Measurements from ENCODE around the gene TMEM272. TPM values are rescaled to one million over a fixed set of nuclear protein-coding genes. Genes with fewer than 3 reads are reported as not detected.

The TMEM272 gene
- total RNA-seq, 1 experiment from 2014 or later, result 0.14 TPM

GRCh38 chr13:51801631-51802099 lies 43.3 kb downstream of the TMEM272 start:
- H3K36me3 ChIP-seq (ENCODE audit: control insufficient read depth, insufficient read depth, low read length), result no peaks in the 10 kb centered on the region; the same call in 1 of the 2 replicates
- no TSS peak for BruUV-seq (replicated peaks)
- no peak overlapping the region for H3K27ac Mint-ChIP-seq (ENCODE audit: unreplicated experiment)

GRCh38 chr13:51800486-51800885 lies 44.5 kb downstream of the TMEM272 start:
- TF ChIP-seq, protein P1, sequence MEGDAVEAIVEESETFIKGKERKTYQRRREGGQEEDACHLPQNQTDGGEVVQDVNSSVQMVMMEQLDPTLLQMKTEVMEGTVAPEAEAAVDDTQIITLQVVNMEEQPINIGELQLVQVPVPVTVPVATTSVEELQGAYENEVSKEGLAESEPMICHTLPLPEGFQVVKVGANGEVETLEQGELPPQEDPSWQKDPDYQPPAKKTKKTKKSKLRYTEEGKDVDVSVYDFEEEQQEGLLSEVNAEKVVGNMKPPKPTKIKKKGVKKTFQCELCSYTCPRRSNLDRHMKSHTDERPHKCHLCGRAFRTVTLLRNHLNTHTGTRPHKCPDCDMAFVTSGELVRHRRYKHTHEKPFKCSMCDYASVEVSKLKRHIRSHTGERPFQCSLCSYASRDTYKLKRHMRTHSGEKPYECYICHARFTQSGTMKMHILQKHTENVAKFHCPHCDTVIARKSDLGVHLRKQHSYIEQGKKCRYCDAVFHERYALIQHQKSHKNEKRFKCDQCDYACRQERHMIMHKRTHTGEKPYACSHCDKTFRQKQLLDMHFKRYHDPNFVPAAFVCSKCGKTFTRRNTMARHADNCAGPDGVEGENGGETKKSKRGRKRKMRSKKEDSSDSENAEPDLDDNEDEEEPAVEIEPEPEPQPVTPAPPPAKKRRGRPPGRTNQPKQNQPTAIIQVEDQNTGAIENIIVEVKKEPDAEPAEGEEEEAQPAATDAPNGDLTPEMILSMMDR (IDR thresholded peaks at IDR 0.05; ENCODE audit: insufficient read depth in 1 of 2, low read depth in 1 of 2, low read length in 1 of 2, severe bottlenecking in 1 of 2, unreplicated experiment in 1 of 2), result no peak
- CTCF ChIA-PET, result interaction anchor here (0.5 kb wide), 1 partner anchor 881 kb away, joined by 3 read pairs; no protein-coding TSS in a partner anchor
- peaks cover 19% of the 10 kb centered on the region for H3K36me3 Mint-ChIP-seq (ENCODE audit: insufficient read depth, unreplicated experiment)
- POLR2A ChIA-PET, result interaction anchor here (0.9 kb wide), 1 partner anchor 347 kb away, joined by 3 read pairs; no protein-coding TSS in a partner anchor
- H3K36me3 ChIP-seq (ENCODE audit: control insufficient read depth, insufficient read depth, low read length), result no peaks in the 10 kb centered on the region; the same call in 1 of the 2 replicates
- H3K27me3 Mint-ChIP-seq (ENCODE audit: insufficient read depth, unreplicated experiment), result no peaks in the 10 kb centered on the region
- H3K27ac Mint-ChIP-seq (ENCODE audit: unreplicated experiment), result no peak overlapping the region
- peaks cover 9% of the 10 kb centered on the region for H3K4me1 Mint-ChIP-seq (ENCODE audit: low read depth, unreplicated experiment)
- no peaks in the 10 kb centered on the region for H3K27me3 ChIP-seq (replicated peaks; ENCODE audit: control insufficient read depth, insufficient read depth, low read length)
- H3K9me3 Mint-ChIP-seq (ENCODE audit: unreplicated experiment), result no peaks in the 10 kb centered on the region
- no peaks in the 10 kb centered on the region for H3K9me3 ChIP-seq
- intact Hi-C loops (cut with micrococcal nuclease; ENCODE audit: unreplicated experiment), result loop anchor here (5.0 to 10.0 kb wide), 2 partner anchors 68 to 654 kb away; partner anchors contain the start of genes CKAP2 and VPS36
- no peak overlapping the region for H3K4me3 ChIP-seq (ENCODE audit: low read depth, low read length)
- H3K4me3 Mint-ChIP-seq (ENCODE audit: unreplicated experiment), result no peak overlapping the region
- H3K4me1 ChIP-seq, result peaks cover 8% of the 10 kb centered on the region; the same call in 1 of the 2 replicates
- no peak for DNase-seq
- no TSS peak for BruUV-seq (replicated peaks)

More at GRCh38 chr13:51801631-51802099, 43.3 kb downstream of the TMEM272 start:
- intact Hi-C loops (cut with micrococcal nuclease; ENCODE audit: unreplicated experiment), result loop anchor here (5.0 to 10.0 kb wide), 2 partner anchors 69 to 653 kb away; partner anchors contain the start of genes CKAP2 and VPS36
- no peaks in the 10 kb centered on the region for H3K27me3 Mint-ChIP-seq (ENCODE audit: insufficient read depth, unreplicated experiment)
- DNase-seq, result no peak
- Histone ChIP-seq H3K4me3 (ENCODE audit: low read depth, low read length) (no peak overlapping the region), H3K4me1 (peaks cover 8% of the 10 kb centered on the region; the same call in 1 of the 2 replicates), H3K27me3 (replicated peaks; ENCODE audit: control insufficient read depth, insufficient read depth, low read length) (no peaks in the 10 kb centered on the region), H3K9me3 (no peaks in the 10 kb centered on the region)
- TF ChIP-seq, protein P1 (IDR thresholded peaks at IDR 0.05; ENCODE audit: insufficient read depth in 1 of 2, low read depth in 1 of 2, low read length in 1 of 2, severe bottlenecking in 1 of 2, unreplicated experiment in 1 of 2), result no peak
- no peaks in the 10 kb centered on the region for H3K9me3 Mint-ChIP-seq (ENCODE audit: unreplicated experiment)
- ChIA-PET CTCF (no interaction called here), POLR2A (no interaction called here)
- H3K4me3 Mint-ChIP-seq (ENCODE audit: unreplicated experiment), result no peak overlapping the region
- H3K4me1 Mint-ChIP-seq (ENCODE audit: low read depth, unreplicated experiment), result peaks cover 9% of the 10 kb centered on the region
- peaks cover 17% of the 10 kb centered on the region for H3K36me3 Mint-ChIP-seq (ENCODE audit: insufficient read depth, unreplicated experiment)

- Histone ChIP-seq H3K9me3 (no peaks in the 10 kb centered on the region), H3K4me3 (ENCODE audit: low read depth, low read length) (no peak overlapping the region), H3K36me3 (ENCODE audit: control insufficient read depth, insufficient read depth, low read length) (no peaks in the 10 kb centered on the region; the same call in 1 of the 2 replicates), H3K4me1 (peaks cover 8% of the 10 kb centered on the region; the same call in 1 of the 2 replicates), H3K27me3 (replicated peaks; ENCODE audit: control insufficient read depth, insufficient read depth, low read length) (no peaks in the 10 kb centered on the region)
- TF ChIP-seq, protein P1 (IDR thresholded peaks at IDR 0.05; ENCODE audit: insufficient read depth in 1 of 2, low read depth in 1 of 2, low read length in 1 of 2, severe bottlenecking in 1 of 2, unreplicated experiment in 1 of 2), result no peak
- H3K27me3 Mint-ChIP-seq (ENCODE audit: insufficient read depth, unreplicated experiment), result no peaks in the 10 kb centered on the region
- no peak overlapping the region for H3K4me3 Mint-ChIP-seq (ENCODE audit: unreplicated experiment)
- no peaks in the 10 kb centered on the region for H3K9me3 Mint-ChIP-seq (ENCODE audit: unreplicated experiment)
- DNase-seq, result no peak
- no peak overlapping the region for H3K27ac Mint-ChIP-seq (ENCODE audit: unreplicated experiment)
- CTCF ChIA-PET, result no interaction called here
- no peaks in the 10 kb centered on the region for H3K4me1 Mint-ChIP-seq (ENCODE audit: low read depth, unreplicated experiment)
- POLR2A ChIA-PET, result interaction anchor here (0.5 to 2.1 kb wide), 2 partner anchors 346 to 443 kb away, joined by 3 to 13 read pairs; partner anchors contain the start of gene INTS6
- no TSS peak for BruUV-seq (replicated peaks)
- peaks cover 12% of the 10 kb centered on the region for H3K36me3 Mint-ChIP-seq (ENCODE audit: insufficient read depth, unreplicated experiment)
- intact Hi-C loops (cut with micrococcal nuclease; ENCODE audit: unreplicated experiment), result loop anchor here (5.0 kb wide), 2 partner anchors 512 to 652 kb away; no protein-coding TSS in a partner anchor
Measured at GRCh38 chr13:51799261-51799660, 45.7 kb downstream of the TMEM272 start.
